Common myeloid progenitor, CD34-positive (primary cell): Measurements from ENCODE around the gene AJM1.

ENCODE experiments used
- CTCF ChIA-PET: fragments of 350-600 bp; sonication (Branson Sonifier 250); formaldehyde crosslinking; loops from one replicate; lab custom pipeline; 2021; ENCODE audit warnings: antibody characterized with exemption; lab: Charles Lee
- POLR2A ChIA-PET: fragments of 350-600 bp; sonication (Branson Sonifier 250); formaldehyde crosslinking; loops from one replicate; lab custom pipeline; 2021; ENCODE audit warnings: antibody characterized with exemption; lab: Charles Lee
- DNase-seq, 3 donors: peaks; one replicate each; pipeline versions ENCODE4 v3.0.0 to v3.0.0-alpha.2; 2013
- H3K27ac ChIP-seq, 2 experiments: 1 replicate in 1 of 2; 2 replicates in 1 of 2; pipeline ENCODE4 v1.7.0; 2013; ENCODE audit warnings: inconsistent platforms in 2 of 2, low read length in 2 of 2, mild to moderate bottlenecking in 2 of 2, low read depth in 1 of 2, moderate library complexity in 1 of 2; ENCODE audit not compliant: severe bottlenecking in 2 of 2, insufficient read depth in 1 of 2, poor library complexity in 1 of 2
- H3K27me3 ChIP-seq, 5 experiments: replicated peaks in 2 of 5; 1 replicate in 3 of 5; 2 replicates in 2 of 5; pipeline versions ENCODE4 v1.6.1 to v1.7.0; 2013; ENCODE audit warnings: low read length in 4 of 5, mild to moderate bottlenecking in 2 of 5, moderate library complexity in 2 of 5, inconsistent platforms in 1 of 5; ENCODE audit not compliant: insufficient read depth in 5 of 5, control insufficient read depth in 4 of 5
- H3K36me3 ChIP-seq, 4 experiments: 1 replicate in 2 of 4; 2 replicates in 2 of 4; pipeline versions ENCODE4 v1.6.1 to v1.7.0; 2013; ENCODE audit warnings: low read length in 3 of 4, control low read depth in 1 of 4, mild to moderate bottlenecking in 1 of 4; ENCODE audit not compliant: control insufficient read depth in 4 of 4, insufficient read depth in 4 of 4
- H3K4me1 ChIP-seq, 4 experiments: 1 replicate in 3 of 4; 2 replicates in 1 of 4; pipeline versions ENCODE4 v1.6.1 to v1.7.1; 2013; ENCODE audit warnings: low read length in 3 of 4, mild to moderate bottlenecking in 3 of 4, control low read depth in 1 of 4, inconsistent platforms in 1 of 4, moderate library complexity in 1 of 4; ENCODE audit not compliant: control insufficient read depth in 4 of 4, insufficient read depth in 4 of 4; ENCODE audit errors: control extremely low read depth in 1 of 4
- H3K4me3 ChIP-seq, 7 experiments: 1 replicate in 4 of 7; 2 replicates in 3 of 7; pipeline versions ENCODE4 v1.5.1 to v1.7.0; 2013; ENCODE audit warnings: mild to moderate bottlenecking in 7 of 7, low read length in 6 of 7, moderate library complexity in 6 of 7, inconsistent platforms in 2 of 7, low read depth in 2 of 7, control low read depth in 1 of 7; ENCODE audit not compliant: insufficient read depth in 4 of 7, control insufficient read depth in 1 of 7; ENCODE audit errors: extremely low read depth in 1 of 7
- H3K9me3 ChIP-seq, 5 experiments: 1 replicate in 4 of 5; 2 replicates in 1 of 5; pipeline versions ENCODE4 v1.6.1 to v1.7.1; 2013; ENCODE audit warnings: low read length in 4 of 5, mild to moderate bottlenecking in 2 of 5, inconsistent platforms in 1 of 5, low read depth in 1 of 5, moderate library complexity in 1 of 5; ENCODE audit not compliant: control insufficient read depth in 4 of 5, insufficient read depth in 2 of 5; ENCODE audit errors: control extremely low read depth in 1 of 5
- WGBS: methylation state at CpG from one replicate; pipeline ENCODE4 v1.1.5; 2013; ENCODE audit not compliant: insufficient coverage; 5-methylcytosine and 5-hydroxymethylcytosine counted together

Gene AJM1

DNA sequence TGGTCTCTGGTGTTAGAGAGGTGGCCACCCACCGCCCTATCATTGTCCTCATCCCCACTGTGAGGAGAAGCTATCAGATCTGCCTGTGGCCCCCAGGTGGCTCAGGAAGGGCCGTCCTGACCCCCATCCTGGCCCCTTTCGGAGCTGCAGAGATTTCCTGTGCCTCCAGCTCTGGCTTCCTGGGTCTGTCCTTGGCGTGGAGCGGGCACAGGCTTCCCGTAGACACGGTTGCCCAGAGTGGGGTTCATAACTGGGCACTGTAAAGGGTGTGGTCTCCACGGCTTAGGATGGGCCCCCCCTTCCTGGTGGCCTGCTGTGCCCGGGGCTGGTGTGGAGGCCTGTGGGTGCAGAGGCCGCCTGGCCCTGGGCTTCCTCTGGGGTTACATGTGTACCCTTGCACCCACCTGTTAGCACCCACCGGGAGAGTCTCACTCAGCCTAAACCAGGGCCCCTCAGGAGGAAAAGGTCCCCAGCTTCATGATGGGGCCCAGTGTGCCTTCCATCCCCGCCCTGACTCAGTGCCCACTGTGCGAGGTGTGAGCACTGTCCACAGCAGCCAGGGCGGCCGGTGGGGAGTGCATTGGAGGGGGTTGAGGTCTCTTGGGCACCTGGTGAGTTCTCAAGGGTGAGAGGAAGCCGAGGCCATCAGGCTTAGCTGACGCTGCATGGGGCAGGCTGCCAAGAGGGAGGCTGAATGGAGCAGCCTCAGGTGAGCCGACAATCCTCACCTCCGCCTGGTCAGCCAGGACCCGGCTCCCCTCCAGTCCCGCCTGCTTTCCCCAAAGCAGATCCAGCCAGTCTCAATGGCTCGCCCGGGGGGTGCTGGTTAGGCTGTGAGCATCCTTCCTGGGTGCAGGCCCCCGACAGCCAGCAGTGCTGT is 15.3 kb upstream of the AJM1 start:
- 99% methylated on average over 17 of the region's 24 CpGs for WGBS
- Histone ChIP-seq H3K36me3 (peaks cover 17 to 91% (median 52%) of the 10 kb centered on the region in 4 experiments), H3K27me3 (no peaks in the 10 kb centered on the region), H3K4me3 (no peak overlapping the region), H3K27ac (no peak overlapping the region), H3K4me1 (peaks cover 0 to under 1% (median 0%) of the 10 kb centered on the region in 4 experiments), H3K9me3 (no peaks in the 10 kb centered on the region)
- POLR2A ChIA-PET, result no interaction called here
- DNase-seq, result no peak
- CTCF ChIA-PET, result interaction anchor here (1.1 to 1.7 kb wide), 2 partner anchors 16 to 17 kb away, joined by 3 to 6 read pairs; partner anchors contain the start of gene AJM1

DNA sequence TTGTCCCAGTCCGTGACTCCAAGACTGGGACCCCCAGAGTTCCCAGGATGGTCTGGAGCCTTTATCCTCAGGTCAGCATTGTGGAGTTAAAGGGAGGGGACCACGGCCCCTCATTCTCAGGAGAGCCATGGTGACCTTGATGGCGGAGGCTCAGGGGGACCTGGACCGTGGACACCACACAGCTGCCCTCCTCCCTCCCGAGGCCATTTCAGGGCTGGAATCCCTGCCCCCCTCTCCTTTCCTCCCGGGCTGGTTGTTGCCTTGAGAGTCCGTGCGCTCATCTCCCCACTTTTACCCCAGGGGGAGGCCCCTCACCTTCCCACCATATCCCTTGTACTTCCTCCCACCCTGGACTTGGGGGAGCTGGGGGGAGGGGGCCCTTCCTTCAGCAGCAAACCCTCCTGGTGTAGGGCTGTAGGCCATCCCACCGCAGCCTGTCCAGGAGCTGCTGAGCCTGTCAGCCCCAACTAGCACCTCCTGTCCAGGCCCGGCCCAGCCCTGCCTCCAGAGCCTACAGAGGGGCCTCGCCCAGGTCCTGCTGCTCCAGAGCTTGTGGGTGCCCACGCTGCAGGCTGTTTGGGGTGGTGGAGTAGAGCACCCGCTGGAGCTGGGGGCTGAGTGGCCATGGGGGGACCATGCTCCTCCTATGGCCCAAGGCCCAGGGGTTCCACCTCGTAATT is 14.3 kb upstream of the AJM1 start:
- no peak for DNase-seq
- Histone ChIP-seq H3K27me3 (no peaks in the 10 kb centered on the region), H3K9me3 (no peaks in the 10 kb centered on the region), H3K4me1 (no peaks in the 10 kb centered on the region), H3K27ac (no peak overlapping the region), H3K4me3 (no peak overlapping the region), H3K36me3 (peaks cover 17 to 94% (median 59%) of the 10 kb centered on the region in 4 experiments)
- WGBS, result 98% methylated on average over 8 of the region's 14 CpGs
- POLR2A ChIA-PET, result no interaction called here
- CTCF ChIA-PET, result interaction anchor here (1.1 to 1.7 kb wide), 3 partner anchors 12 to 16 kb away, joined by 3 to 6 read pairs (median 6); partner anchors contain the start of gene AJM1

DNA sequence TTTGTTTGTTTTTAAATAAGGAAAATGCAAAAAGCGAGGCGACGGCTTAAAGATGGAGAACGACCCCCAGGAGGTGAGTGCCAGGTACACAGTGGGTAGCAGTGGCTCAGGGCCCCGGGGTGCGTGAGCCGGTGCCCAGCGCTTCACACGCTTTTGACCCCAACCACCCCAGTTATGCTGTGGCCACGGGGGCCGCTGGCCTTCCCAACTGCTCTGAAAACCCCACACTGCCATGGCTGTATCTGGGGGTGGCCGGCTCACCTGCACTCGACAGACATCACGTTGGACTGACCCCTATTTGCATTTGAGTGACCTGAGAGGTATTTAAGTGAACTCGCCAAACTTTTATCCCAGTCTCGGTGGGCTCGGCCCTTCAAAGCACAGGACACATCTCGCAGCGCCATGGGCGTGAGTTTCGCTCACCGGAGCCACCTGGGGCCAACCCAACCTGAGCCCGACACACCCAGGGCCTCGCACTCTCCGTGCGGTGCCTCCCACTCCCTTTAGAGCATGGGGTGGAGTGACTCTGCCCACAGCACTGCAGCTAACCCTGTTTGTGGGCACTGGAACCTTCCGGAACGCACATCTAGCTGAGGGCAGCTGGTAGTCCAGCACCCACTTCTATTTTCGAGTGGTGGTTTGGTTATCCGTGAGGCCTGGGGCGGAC is 13.7 kb upstream of the AJM1 start:
- DNase-seq, result no peak
- Histone ChIP-seq H3K36me3 (peaks cover 17 to 88% (median 55%) of the 10 kb centered on the region in 4 experiments), H3K9me3 (no peaks in the 10 kb centered on the region), H3K4me3 (no peak overlapping the region), H3K27ac (no peak overlapping the region), H3K27me3 (no peaks in the 10 kb centered on the region), H3K4me1 (no peaks in the 10 kb centered on the region)
- ChIA-PET POLR2A (no interaction called here), CTCF (interaction anchor here (1.1 to 2.6 kb wide), 5 partner anchors 10 to 60 kb away, joined by 3 to 9 read pairs (median 6); partner anchors contain the start of gene AJM1)
- WGBS, result 96% methylated on average over 30 of the region's 31 CpGs

GRCh38 chr9:136829412-136829811 is 12.9 kb upstream of the AJM1 start:
- Histone ChIP-seq H3K9me3 (no peaks in the 10 kb centered on the region), H3K4me3 (no peak overlapping the region), H3K27me3 (no peaks in the 10 kb centered on the region), H3K4me1 (no peaks in the 10 kb centered on the region), H3K36me3 (peaks cover 17 to 82% (median 53%) of the 10 kb centered on the region in 4 experiments), H3K27ac (no peak overlapping the region)
- WGBS, result 98% methylated on average over 13 of the region's 14 CpGs
- ChIA-PET POLR2A (no interaction called here), CTCF (interaction anchor here (1.2 to 2.6 kb wide), 3 partner anchors 10 to 59 kb away, joined by 3 to 9 read pairs (median 6); no protein-coding TSS in a partner anchor)
- DNase-seq, result no peak

GRCh38 chr9:136829981-136830885 is 12.0 kb upstream of the AJM1 start:
- H3K4me3 ChIP-seq, result no peak overlapping the region
- H3K9me3 ChIP-seq, result no peaks in the 10 kb centered on the region
- ChIA-PET POLR2A (no interaction called here), CTCF (interaction anchor here (2.6 kb wide), 1 partner anchor 11 kb away, joined by 9 read pairs; no protein-coding TSS in a partner anchor)
- H3K36me3 ChIP-seq, result peaks cover 17 to 74% (median 50%) of the 10 kb centered on the region in 4 experiments
- DNase-seq, result no peak
- H3K27me3 ChIP-seq, result no peaks in the 10 kb centered on the region
- no peak overlapping the region for H3K27ac ChIP-seq
- H3K4me1 ChIP-seq, result no peaks in the 10 kb centered on the region
- 94% methylated on average over 34 of the region's 41 CpGs for WGBS

GRCh38 chr9:136831002-136831719 is 11.1 kb upstream of the AJM1 start:
- no peak overlapping the region for H3K27ac ChIP-seq
- no peak overlapping the region for H3K4me3 ChIP-seq
- no peaks in the 10 kb centered on the region for H3K27me3 ChIP-seq
- no peaks in the 10 kb centered on the region for H3K9me3 ChIP-seq
- H3K36me3 ChIP-seq, result peaks cover 15 to 74% (median 50%) of the 10 kb centered on the region in 4 experiments
- WGBS, result over 99% methylated on average over 26 of the region's 30 CpGs
- no peaks in the 10 kb centered on the region for H3K4me1 ChIP-seq
- no peak for DNase-seq
- ChIA-PET POLR2A (no interaction called here), CTCF (interaction anchor here (1.6 to 2.6 kb wide), 2 partner anchors 8 to 12 kb away, joined by 5 to 9 read pairs; no protein-coding TSS in a partner anchor)
